Measurements from ENCODE around the gene DCAF12. TPM values are rescaled to one million over a fixed set of nuclear protein-coding genes. Genes with fewer than 3 reads are reported as not detected.
A peak's percentile ranks its signal among the peaks of the same experiment; 100 is the strongest.

DCAF12 gene
- polyA plus RNA-seq, 1 of the 3 experiments (the other 2 are of a cell fraction): 20.8 TPM

DNA sequence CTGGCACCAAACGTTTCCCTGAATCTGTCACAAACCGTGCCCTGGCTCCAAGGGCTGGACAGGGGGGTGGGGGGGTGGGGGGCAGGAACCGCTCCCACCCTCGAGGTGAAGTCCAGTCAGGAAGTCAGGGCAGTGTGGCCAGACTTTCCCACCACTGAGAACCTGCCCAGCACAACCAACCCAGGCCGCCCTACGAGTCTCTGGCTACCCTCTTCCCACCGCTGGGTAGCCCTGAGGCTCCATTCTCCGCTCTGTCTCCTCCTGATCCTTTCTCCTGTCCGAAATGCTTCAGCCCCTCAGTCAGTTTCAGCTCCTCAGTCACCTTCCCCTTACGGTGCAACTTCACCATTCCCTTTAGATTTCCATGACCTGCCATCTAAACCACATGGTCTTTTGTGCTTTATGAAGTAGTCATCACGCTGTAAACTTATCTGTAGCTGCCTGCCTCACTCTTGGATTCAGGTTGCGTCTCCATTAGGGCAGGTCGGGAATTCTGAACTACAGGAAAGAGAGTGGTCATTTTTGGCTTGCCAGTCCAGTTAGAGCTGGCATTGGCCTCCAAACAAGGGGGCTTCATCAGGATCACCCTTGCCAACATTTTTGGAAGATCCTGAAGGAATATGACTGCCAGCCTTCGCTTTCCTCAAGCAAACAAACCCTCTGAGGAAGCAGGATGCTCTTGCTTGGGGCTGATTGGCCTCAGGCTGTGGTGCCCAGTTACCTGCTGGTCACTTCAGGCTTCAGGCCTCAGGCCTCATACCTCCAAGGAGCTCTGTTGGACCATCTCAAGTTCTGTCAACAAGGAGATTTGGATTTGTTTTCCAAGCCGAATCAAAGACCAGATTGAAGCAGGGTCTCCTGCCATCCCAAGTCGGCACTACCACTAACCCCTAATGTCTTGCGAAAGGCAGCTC, 794 bp upstream of the DCAF12 start:
- TF ChIP-seq SMC3 (IDR thresholded peaks at IDR 0.05; ENCODE audit: low read depth, low read length) (no peak), GATA2 (CRISPR knock-in tag; IDR thresholded peaks at IDR 0.05) (no peak), TEAD4 (IDR thresholded peaks at IDR 0.05; ENCODE audit: borderline replicate concordance, insufficient read depth) (no peak), FOXM1 (IDR thresholded peaks at IDR 0.05; ENCODE audit: low read depth) (no peak), RCOR1 (IDR thresholded peaks at IDR 0.05; ENCODE audit: low read length) (no peak)
- peaks cover 7 to 23% of the 10 kb centered on the region in 2 experiments; a peak in 3 of 4 replicates for H3K4me1 ChIP-seq (ENCODE audit: control insufficient read depth in 1 of 2, insufficient read depth in 2 of 2, low read depth in 1 of 2, low read length in 1 of 2)
- H3K79me2 ChIP-seq (ENCODE audit: insufficient read depth): peaks cover 42% of the 10 kb centered on the region
- 84% methylated on average over 11 of the region's 17 CpGs for WGBS (ENCODE audit: low lambda C conversion rate)
- H3K9ac ChIP-seq: peak overlapping the region; percentile 93
- no peaks in the 10 kb centered on the region for H3K9me2 ChIP-seq
- peak overlapping the region; percentile 85 to 94 for H3K27ac ChIP-seq (ENCODE audit: low read depth in 2 of 2, low read length in 1 of 2)
- H3K4me2 ChIP-seq: peak overlapping the region; percentile 92
- CTCF ChIA-PET: interaction anchor here (1.5 to 2.6 kb wide), 2 partner anchors 54 to 202 kb away, joined by 3 to 8 read pairs; no protein-coding TSS in a partner anchor
- no peaks in the 10 kb centered on the region; the same call in 1 of the 2 replicates for H4K20me1 ChIP-seq (ENCODE audit: insufficient read depth)
- H3K36me3 ChIP-seq (replicated peaks in 1 of 2; ENCODE audit: control insufficient read depth in 1 of 2, insufficient read depth in 2 of 2, low read length in 1 of 2): peaks cover 20 to 22% of the 10 kb centered on the region in 2 experiments
- H2AFZ ChIP-seq (ENCODE audit: low read depth): peak overlapping the region; percentile 57; the same call in 1 of the 2 replicates
- no peak for DNase-seq
- no peaks in the 10 kb centered on the region for H3K27me3 ChIP-seq (ENCODE audit: insufficient read depth)
- H3F3A ChIP-seq (replicated peaks; ENCODE audit: insufficient read depth): no peaks in the 10 kb centered on the region
- H3K9me3 ChIP-seq: no peaks in the 10 kb centered on the region
- POLR2A ChIA-PET: no interaction called here
- H3K4me3 ChIP-seq (ENCODE audit: low read depth in 2 of 2, low read length in 1 of 2): peak overlapping the region; percentile 93 to 94

DNA sequence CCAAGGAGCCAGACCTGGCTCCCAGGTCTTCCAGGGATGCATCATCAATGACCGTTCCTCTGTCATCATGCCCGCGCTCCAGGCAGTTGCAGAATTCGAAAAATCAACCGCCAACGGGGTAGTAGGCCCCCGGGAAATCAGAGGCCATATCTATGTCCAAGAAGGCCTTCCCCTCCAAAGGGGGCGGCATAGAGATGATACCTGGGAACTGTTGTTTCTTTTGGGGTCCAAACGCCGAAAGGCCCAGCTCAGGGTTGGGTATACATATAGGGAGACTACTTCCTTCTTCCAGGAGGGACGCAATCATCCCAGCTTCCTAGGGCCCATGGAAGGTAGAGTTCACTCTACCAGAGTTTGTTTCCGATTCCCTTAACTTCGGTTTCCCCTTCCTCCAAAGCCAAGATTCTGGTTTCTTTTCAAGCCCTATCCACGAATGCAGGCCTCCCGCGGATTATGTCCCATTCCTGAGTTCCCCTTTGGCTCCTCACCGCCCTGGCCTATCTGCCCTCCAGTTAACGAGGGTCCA, 754 bp downstream of the DCAF12 start:
- Histone ChIP-seq H3K4me2 (peak overlapping the region; percentile 92), H3K27me3 (ENCODE audit: insufficient read depth) (no peaks in the 10 kb centered on the region), H3K27ac (ENCODE audit: low read depth in 2 of 2, low read length in 1 of 2) (peak overlapping the region; percentile 85 to 94), H3F3A (replicated peaks; ENCODE audit: insufficient read depth) (no peaks in the 10 kb centered on the region), H3K79me2 (ENCODE audit: insufficient read depth) (peaks cover 57% of the 10 kb centered on the region), H3K9ac (peak overlapping the region; percentile 93), H4K20me1 (ENCODE audit: insufficient read depth) (no peaks in the 10 kb centered on the region; the same call in 1 of the 2 replicates), H3K4me3 (ENCODE audit: low read depth in 2 of 2, low read length in 1 of 2) (peak overlapping the region; percentile 93 to 94), H3K9me2 (no peaks in the 10 kb centered on the region), H3K36me3 (replicated peaks in 1 of 2; ENCODE audit: control insufficient read depth in 1 of 2, insufficient read depth in 2 of 2, low read length in 1 of 2) (peaks cover 22 to 26% of the 10 kb centered on the region in 2 experiments), H3K4me1 (ENCODE audit: control insufficient read depth in 1 of 2, insufficient read depth in 2 of 2, low read depth in 1 of 2, low read length in 1 of 2) (peaks cover 7 to 23% of the 10 kb centered on the region in 2 experiments; a peak in 3 of 4 replicates), H2AFZ (ENCODE audit: low read depth) (peak overlapping the region; percentile 84), H3K9me3 (no peaks in the 10 kb centered on the region)
- CTCF ChIA-PET: interaction anchor here (0.6 to 2.6 kb wide), 4 partner anchors 11 to 712 kb away, joined by 3 to 8 read pairs (median 3); no protein-coding TSS in a partner anchor
- peak; percentile 57 for DNase-seq
- POLR2A ChIA-PET: no interaction called here
- WGBS (ENCODE audit: low lambda C conversion rate): under 1% methylated on average over 15 of the region's 18 CpGs
- TF ChIP-seq NFIC (IDR thresholded peaks at IDR 0.05; ENCODE audit: borderline replicate concordance): no peak
- TF ChIP-seq RAD21 (IDR thresholded peaks at IDR 0.05; ENCODE audit: low read length): 0 out of 2 replicates have a peak, but pooled peaks have one; percentile 8
- TF ChIP-seq TAF1 (IDR thresholded peaks at IDR 0.05; ENCODE audit: borderline replicate concordance, low read depth, low read length): no peak
- TF ChIP-seq FOXJ3 (CRISPR knock-in tag; IDR thresholded peaks at IDR 0.05): no peak
- TF ChIP-seq, protein P1, sequence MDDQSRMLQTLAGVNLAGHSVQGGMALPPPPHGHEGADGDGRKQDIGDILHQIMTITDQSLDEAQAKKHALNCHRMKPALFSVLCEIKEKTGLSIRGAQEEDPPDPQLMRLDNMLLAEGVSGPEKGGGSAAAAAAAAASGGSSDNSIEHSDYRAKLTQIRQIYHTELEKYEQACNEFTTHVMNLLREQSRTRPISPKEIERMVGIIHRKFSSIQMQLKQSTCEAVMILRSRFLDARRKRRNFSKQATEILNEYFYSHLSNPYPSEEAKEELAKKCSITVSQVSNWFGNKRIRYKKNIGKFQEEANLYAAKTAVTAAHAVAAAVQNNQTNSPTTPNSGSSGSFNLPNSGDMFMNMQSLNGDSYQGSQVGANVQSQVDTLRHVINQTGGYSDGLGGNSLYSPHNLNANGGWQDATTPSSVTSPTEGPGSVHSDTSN (IDR thresholded peaks at IDR 0.05): no peak
- TF ChIP-seq, protein P2, sequence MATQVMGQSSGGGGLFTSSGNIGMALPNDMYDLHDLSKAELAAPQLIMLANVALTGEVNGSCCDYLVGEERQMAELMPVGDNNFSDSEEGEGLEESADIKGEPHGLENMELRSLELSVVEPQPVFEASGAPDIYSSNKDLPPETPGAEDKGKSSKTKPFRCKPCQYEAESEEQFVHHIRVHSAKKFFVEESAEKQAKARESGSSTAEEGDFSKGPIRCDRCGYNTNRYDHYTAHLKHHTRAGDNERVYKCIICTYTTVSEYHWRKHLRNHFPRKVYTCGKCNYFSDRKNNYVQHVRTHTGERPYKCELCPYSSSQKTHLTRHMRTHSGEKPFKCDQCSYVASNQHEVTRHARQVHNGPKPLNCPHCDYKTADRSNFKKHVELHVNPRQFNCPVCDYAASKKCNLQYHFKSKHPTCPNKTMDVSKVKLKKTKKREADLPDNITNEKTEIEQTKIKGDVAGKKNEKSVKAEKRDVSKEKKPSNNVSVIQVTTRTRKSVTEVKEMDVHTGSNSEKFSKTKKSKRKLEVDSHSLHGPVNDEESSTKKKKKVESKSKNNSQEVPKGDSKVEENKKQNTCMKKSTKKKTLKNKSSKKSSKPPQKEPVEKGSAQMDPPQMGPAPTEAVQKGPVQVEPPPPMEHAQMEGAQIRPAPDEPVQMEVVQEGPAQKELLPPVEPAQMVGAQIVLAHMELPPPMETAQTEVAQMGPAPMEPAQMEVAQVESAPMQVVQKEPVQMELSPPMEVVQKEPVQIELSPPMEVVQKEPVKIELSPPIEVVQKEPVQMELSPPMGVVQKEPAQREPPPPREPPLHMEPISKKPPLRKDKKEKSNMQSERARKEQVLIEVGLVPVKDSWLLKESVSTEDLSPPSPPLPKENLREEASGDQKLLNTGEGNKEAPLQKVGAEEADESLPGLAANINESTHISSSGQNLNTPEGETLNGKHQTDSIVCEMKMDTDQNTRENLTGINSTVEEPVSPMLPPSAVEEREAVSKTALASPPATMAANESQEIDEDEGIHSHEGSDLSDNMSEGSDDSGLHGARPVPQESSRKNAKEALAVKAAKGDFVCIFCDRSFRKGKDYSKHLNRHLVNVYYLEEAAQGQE (IDR thresholded peaks at IDR 0.05; ENCODE audit: low read depth, low read length): no peak
- TF ChIP-seq RCOR1 (IDR thresholded peaks at IDR 0.05; ENCODE audit: low read length): no peak
- no peak for TF ChIP-seq MEF2A (IDR thresholded peaks at IDR 0.05; ENCODE audit: borderline replicate concordance, low read depth)
- TF ChIP-seq, protein P3, sequence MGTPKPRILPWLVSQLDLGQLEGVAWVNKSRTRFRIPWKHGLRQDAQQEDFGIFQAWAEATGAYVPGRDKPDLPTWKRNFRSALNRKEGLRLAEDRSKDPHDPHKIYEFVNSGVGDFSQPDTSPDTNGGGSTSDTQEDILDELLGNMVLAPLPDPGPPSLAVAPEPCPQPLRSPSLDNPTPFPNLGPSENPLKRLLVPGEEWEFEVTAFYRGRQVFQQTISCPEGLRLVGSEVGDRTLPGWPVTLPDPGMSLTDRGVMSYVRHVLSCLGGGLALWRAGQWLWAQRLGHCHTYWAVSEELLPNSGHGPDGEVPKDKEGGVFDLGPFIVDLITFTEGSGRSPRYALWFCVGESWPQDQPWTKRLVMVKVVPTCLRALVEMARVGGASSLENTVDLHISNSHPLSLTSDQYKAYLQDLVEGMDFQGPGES (IDR thresholded peaks at IDR 0.05; ENCODE audit: low read depth, low read length): no peak
- TF ChIP-seq, protein P4, sequence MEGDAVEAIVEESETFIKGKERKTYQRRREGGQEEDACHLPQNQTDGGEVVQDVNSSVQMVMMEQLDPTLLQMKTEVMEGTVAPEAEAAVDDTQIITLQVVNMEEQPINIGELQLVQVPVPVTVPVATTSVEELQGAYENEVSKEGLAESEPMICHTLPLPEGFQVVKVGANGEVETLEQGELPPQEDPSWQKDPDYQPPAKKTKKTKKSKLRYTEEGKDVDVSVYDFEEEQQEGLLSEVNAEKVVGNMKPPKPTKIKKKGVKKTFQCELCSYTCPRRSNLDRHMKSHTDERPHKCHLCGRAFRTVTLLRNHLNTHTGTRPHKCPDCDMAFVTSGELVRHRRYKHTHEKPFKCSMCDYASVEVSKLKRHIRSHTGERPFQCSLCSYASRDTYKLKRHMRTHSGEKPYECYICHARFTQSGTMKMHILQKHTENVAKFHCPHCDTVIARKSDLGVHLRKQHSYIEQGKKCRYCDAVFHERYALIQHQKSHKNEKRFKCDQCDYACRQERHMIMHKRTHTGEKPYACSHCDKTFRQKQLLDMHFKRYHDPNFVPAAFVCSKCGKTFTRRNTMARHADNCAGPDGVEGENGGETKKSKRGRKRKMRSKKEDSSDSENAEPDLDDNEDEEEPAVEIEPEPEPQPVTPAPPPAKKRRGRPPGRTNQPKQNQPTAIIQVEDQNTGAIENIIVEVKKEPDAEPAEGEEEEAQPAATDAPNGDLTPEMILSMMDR (IDR thresholded peaks at IDR 0.05): 0 out of 2 replicates have a peak, but pooled peaks have one; percentile 13
- no peak for TF ChIP-seq TEAD4 (IDR thresholded peaks at IDR 0.05; ENCODE audit: borderline replicate concordance, insufficient read depth)
- TF ChIP-seq SIN3A (IDR thresholded peaks at IDR 0.05; ENCODE audit: borderline replicate concordance, low read depth, low read length): 0 out of 2 replicates have a peak, but pooled peaks have one; percentile 11
- no peak for TF ChIP-seq JUND (IDR thresholded peaks at IDR 0.05)
- TF ChIP-seq NRF1 (IDR thresholded peaks at IDR 0.05; ENCODE audit: low read depth, low read length): no peak
- no peak for TF ChIP-seq SMC3 (IDR thresholded peaks at IDR 0.05; ENCODE audit: low read depth, low read length)

Data from SK-N-SH (cell line).